ENCODE measurements around the gene BPIFA2. TPM values are rescaled to one million over a fixed set of nuclear protein-coding genes. Genes with fewer than 3 reads are reported as not detected.

The BPIFA2 gene
- total RNA-seq, 3 donors from 2014 or later (not counting 1 experiment from before 2014, with no cell fraction given) = not detected

DNA sequence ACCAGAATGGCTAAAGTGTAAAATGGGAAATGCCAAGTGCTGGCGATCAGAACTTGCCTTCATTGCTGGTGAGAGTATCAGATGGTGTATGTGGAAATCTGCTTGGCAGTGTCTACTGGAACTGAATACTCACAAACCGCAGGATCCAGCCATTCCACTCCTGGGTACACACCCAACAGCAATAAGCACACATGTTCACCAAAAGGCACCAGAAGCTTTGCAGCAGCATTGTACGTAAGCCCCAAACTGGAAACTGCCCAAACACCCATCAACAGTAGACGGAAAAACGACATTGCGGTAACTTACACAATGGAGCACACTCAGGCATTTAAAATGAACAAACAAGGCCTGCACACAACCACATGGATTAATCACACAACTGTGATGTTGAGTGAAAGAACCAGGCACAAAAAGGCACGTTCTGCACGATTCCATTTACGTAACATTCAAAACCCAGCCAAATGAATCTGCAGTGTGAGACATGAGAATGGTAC is 37.3 kb upstream of the BPIFA2 start:
- Mint-ChIP-seq H3K4me1 (no peaks in the 10 kb centered on the region), H3K27ac (no peak overlapping the region), H3K36me3 (no peaks in the 10 kb centered on the region), H3K9me3 (no peaks in the 10 kb centered on the region), H3K27me3 (ENCODE audit: low read depth in 2 of 2) (peaks cover 4 to 5% of the 10 kb centered on the region in 2 donors), H3K4me3 (no peak overlapping the region)
- DNase-seq = no peak
- Histone ChIP-seq H3K27ac (ENCODE audit: low read length) (no peak overlapping the region), H3K27me3 (ENCODE audit: control insufficient read depth, insufficient read depth, low read length) (no peaks in the 10 kb centered on the region), H3K36me3 (ENCODE audit: control insufficient read depth, insufficient read depth, low read length) (no peaks in the 10 kb centered on the region), H3K9me3 (ENCODE audit: control insufficient read depth, insufficient read depth, low read length) (no peaks in the 10 kb centered on the region), H3K4me1 (ENCODE audit: control insufficient read depth, insufficient read depth, low read length) (no peaks in the 10 kb centered on the region), H3K4me3 (ENCODE audit: low read length) (no peak overlapping the region)
- intact Hi-C loops (cut with micrococcal nuclease) = no loop called here
- TF ChIP-seq, protein P1, sequence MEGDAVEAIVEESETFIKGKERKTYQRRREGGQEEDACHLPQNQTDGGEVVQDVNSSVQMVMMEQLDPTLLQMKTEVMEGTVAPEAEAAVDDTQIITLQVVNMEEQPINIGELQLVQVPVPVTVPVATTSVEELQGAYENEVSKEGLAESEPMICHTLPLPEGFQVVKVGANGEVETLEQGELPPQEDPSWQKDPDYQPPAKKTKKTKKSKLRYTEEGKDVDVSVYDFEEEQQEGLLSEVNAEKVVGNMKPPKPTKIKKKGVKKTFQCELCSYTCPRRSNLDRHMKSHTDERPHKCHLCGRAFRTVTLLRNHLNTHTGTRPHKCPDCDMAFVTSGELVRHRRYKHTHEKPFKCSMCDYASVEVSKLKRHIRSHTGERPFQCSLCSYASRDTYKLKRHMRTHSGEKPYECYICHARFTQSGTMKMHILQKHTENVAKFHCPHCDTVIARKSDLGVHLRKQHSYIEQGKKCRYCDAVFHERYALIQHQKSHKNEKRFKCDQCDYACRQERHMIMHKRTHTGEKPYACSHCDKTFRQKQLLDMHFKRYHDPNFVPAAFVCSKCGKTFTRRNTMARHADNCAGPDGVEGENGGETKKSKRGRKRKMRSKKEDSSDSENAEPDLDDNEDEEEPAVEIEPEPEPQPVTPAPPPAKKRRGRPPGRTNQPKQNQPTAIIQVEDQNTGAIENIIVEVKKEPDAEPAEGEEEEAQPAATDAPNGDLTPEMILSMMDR (IDR thresholded peaks at IDR 0.05) = no peak
- 88% methylated on average over 9 of the region's 9 CpGs for WGBS (ENCODE audit: insufficient coverage)
- no peak for ATAC-seq

DNA sequence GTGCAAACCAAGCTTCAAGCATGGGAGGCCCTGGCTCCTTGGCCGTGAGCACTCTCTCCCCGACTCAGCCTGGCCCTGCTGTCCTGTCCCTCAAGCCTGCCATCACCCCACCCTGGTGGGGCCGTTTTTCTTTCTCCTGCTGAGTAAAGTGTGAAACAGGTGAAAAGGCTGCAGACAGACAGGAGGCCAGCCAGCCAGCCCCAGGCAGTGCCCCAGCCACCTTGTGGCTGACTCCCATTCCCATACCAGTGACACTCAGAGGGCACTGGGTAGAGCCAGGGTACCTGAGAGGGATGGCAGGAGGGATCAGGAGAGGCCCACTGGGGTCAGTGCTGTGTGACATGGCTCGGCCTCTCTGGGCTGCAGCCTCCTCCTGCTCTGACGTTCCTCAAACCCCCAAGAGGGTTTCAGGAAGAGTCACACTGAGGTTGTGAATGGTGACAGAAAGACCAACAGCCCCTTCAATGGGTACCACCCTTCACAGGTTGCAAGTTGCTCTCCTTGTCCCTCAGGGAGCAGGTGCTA is 35.9 kb upstream of the BPIFA2 start:
- H3K4me3 Mint-ChIP-seq = no peak overlapping the region
- peak in 1 of 3 donors; percentile 36 for ATAC-seq

DNA sequence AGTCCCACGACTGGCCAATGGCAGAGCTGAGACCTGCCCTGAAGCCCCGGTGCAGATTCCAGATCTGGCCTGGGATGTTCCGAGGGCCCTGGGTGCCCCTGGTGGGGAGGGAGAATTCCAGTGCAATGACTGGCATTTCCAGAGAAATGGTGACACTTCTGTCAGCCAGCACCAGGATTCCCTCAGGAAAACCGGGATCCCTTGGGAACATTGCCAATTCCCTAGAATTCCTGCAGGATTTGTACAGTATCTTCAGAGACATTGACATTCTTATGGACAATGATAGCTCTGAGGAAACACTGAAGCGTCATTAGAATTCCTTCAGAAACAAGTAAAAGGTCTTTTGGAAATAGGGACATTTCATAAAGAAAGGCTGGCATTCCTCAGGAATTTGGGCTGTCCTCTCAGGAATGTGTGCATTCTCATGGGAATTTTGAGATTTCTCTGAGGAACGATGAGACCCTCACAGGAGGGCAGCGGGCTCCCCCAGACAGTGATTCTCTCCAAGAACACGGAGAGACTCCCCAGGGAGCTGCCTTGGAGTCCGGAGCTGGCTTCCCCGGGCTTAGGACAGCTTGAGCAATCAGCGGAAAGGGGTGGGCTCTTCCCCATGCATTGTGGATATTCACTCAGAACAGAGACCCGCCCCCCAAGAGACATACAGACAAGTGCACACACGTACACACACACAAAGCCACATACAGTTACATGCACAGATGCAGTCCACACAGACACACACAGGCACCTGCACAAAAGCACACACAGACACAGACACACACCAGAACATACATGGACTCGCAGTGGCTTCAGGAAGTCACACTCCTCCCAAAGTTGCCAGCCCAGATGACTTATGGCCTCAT is 35.2 kb upstream of the BPIFA2 start:
- intact Hi-C loops (cut with micrococcal nuclease) = no loop called here
- ATAC-seq = no peak
- Mint-ChIP-seq H3K4me1 (no peaks in the 10 kb centered on the region), H3K27me3 (ENCODE audit: low read depth in 2 of 2) (peaks cover 0 to 3% of the 10 kb centered on the region in 2 donors), H3K4me3 (no peak overlapping the region), H3K27ac (no peak overlapping the region), H3K9me3 (no peaks in the 10 kb centered on the region), H3K36me3 (no peaks in the 10 kb centered on the region)
- H3K4me1 ChIP-seq (ENCODE audit: control insufficient read depth, insufficient read depth, low read length) = no peaks in the 10 kb centered on the region
- H3K27me3 ChIP-seq (ENCODE audit: control insufficient read depth, insufficient read depth, low read length) = no peaks in the 10 kb centered on the region
- H3K27ac ChIP-seq (ENCODE audit: low read length) = no peak overlapping the region
- no peaks in the 10 kb centered on the region for H3K9me3 ChIP-seq (ENCODE audit: control insufficient read depth, insufficient read depth, low read length)
- WGBS (ENCODE audit: insufficient coverage) = 63% methylated on average over 14 of the region's 14 CpGs
- TF ChIP-seq, protein P1 (IDR thresholded peaks at IDR 0.05) = no peak
- H3K4me3 ChIP-seq (ENCODE audit: low read length) = no peak overlapping the region
- DNase-seq = no peak
- H3K36me3 ChIP-seq (ENCODE audit: control insufficient read depth, insufficient read depth, low read length) = no peaks in the 10 kb centered on the region

More for the DNA sequence above, 35.9 kb upstream of the BPIFA2 start:
- H3K27ac ChIP-seq (ENCODE audit: low read length) = no peak overlapping the region
- no peaks in the 10 kb centered on the region for H3K27me3 ChIP-seq (ENCODE audit: control insufficient read depth, insufficient read depth, low read length)
- no peak overlapping the region for H3K4me3 ChIP-seq (ENCODE audit: low read length)
- no peaks in the 10 kb centered on the region for H3K36me3 ChIP-seq (ENCODE audit: control insufficient read depth, insufficient read depth, low read length)
- intact Hi-C loops (cut with micrococcal nuclease) = no loop called here
- no peaks in the 10 kb centered on the region for H3K4me1 ChIP-seq (ENCODE audit: control insufficient read depth, insufficient read depth, low read length)
- no peak for DNase-seq
- H3K36me3 Mint-ChIP-seq = no peaks in the 10 kb centered on the region
- TF ChIP-seq, protein P1 (IDR thresholded peaks at IDR 0.05) = no peak
- whole genome bisulfite sequencing (ENCODE audit: insufficient coverage) = 73% methylated on average over 5 of the region's 5 CpGs
- H3K27me3 Mint-ChIP-seq (ENCODE audit: low read depth in 2 of 2) = peaks cover 0 to 3% of the 10 kb centered on the region in 2 donors
- H3K27ac Mint-ChIP-seq = no peak overlapping the region
- no peaks in the 10 kb centered on the region for H3K9me3 ChIP-seq (ENCODE audit: control insufficient read depth, insufficient read depth, low read length)
- H3K9me3 Mint-ChIP-seq = no peaks in the 10 kb centered on the region
- H3K4me1 Mint-ChIP-seq = no peaks in the 10 kb centered on the region
